B cell (primary cell): Measurements from ENCODE around the gene TULP3. TPM values are rescaled to one million over a fixed set of nuclear protein-coding genes. Genes with fewer than 3 reads are reported as not detected.

Experiments
- ATAC-seq: fragments of 200-7000 bp; cut with Tn5 transposase; one replicate; pipeline ENCODE4 v1.10.0; 2021; ENCODE audit warnings: low read depth, mild to moderate bottlenecking, moderate number of reproducible peaks, moderate library complexity
- CTCF ChIA-PET: fragments of 350-600 bp; sonication (Branson Sonifier 250); formaldehyde crosslinking; loops from one replicate; lab custom pipeline; 2021; ENCODE audit warnings: antibody characterized with exemption, inconsistent platforms; lab: Charles Lee
- POLR2A ChIA-PET: fragments of 350-600 bp; sonication (Branson Sonifier 250); formaldehyde crosslinking; loops from one replicate; lab custom pipeline; 2021; ENCODE audit warnings: antibody characterized with exemption; lab: Charles Lee
- DNase-seq: peaks from one replicate; pipeline ENCODE4 v3.0.0; 2013
- H2AFZ ChIP-seq: 2 replicates; pipeline ENCODE4 v1.6.1; 2012; ENCODE audit warnings: mild to moderate bottlenecking, low read depth, low read length; ENCODE audit not compliant: insufficient read depth, poor library complexity, severe bottlenecking
- H3K27ac ChIP-seq, 2 donors: 1 replicate in 1 of 2; 2 replicates in 1 of 2; pipeline ENCODE4 v1.5.1; 2012 to 2013; ENCODE audit warnings: low read length in 2 of 2, mild to moderate bottlenecking in 2 of 2, moderate library complexity in 1 of 2
- H3K27me3 ChIP-seq, 4 experiments: fragments of 200-600 bp in 1 of 4; sonication (generic) in 1 of 4; replicated peaks in 1 of 4; 1 replicate in 2 of 4; 2 replicates in 2 of 4; pipeline versions ENCODE4 v1.6.1 to v1.7.0; 2013 to 2016; ENCODE audit warnings: low read length in 3 of 4, mild to moderate bottlenecking in 2 of 4, mixed read lengths in 1 of 4, moderate library complexity in 1 of 4; ENCODE audit not compliant: insufficient read depth in 4 of 4, control insufficient read depth in 3 of 4; ENCODE audit errors: control extremely low read depth in 1 of 4
- H3K36me3 ChIP-seq, 2 experiments: replicated peaks in 1 of 2; 1 replicate in 1 of 2; 2 replicates in 1 of 2; pipeline versions ENCODE4 v1.6.1 to v1.7.1; 2013; ENCODE audit warnings: low read length in 1 of 2; ENCODE audit not compliant: insufficient read depth in 2 of 2, control insufficient read depth in 1 of 2; ENCODE audit errors: control extremely low read depth in 1 of 2, extremely low read depth in 1 of 2
- H3K4me1 ChIP-seq, 2 donors: fragments of 200-600 bp in 1 of 2; sonication (generic) in 1 of 2; 1 replicate in 1 of 2; 2 replicates in 1 of 2; pipeline versions ENCODE4 v1.5.1 to v1.6.1; 2013 to 2017; ENCODE audit warnings: low read length in 2 of 2; ENCODE audit not compliant: control insufficient read depth in 2 of 2, insufficient read depth in 2 of 2
- H3K4me2 ChIP-seq: replicated peaks from 2 replicates; pipeline ENCODE3; 2012; ENCODE audit warnings: mild to moderate bottlenecking, low read depth, low read length; ENCODE audit not compliant: poor library complexity, severe bottlenecking
- H3K4me3 ChIP-seq, 5 experiments: fragments of 200-600 bp in 1 of 5; sonication (generic) in 1 of 5; 1 replicate in 3 of 5; 2 replicates in 2 of 5; pipeline versions ENCODE4 v1.5.1 to v1.7.0; 2011 to 2016; ENCODE audit warnings: low read length in 4 of 5, mild to moderate bottlenecking in 4 of 5, low read depth in 2 of 5, control low read depth in 1 of 5, moderate library complexity in 1 of 5; ENCODE audit not compliant: insufficient read depth in 1 of 5; ENCODE audit errors: control extremely low read depth in 1 of 5, extremely low read depth in 1 of 5
- H3K79me2 ChIP-seq: fragments of 200-600 bp; sonication (generic); one replicate; pipeline ENCODE4 v1.6.0; 2016; ENCODE audit warnings: low read length; ENCODE audit not compliant: control insufficient read depth, insufficient read depth
- H3K9ac ChIP-seq: fragments of 200-600 bp; sonication (generic); 2 replicates; pipeline ENCODE4 v1.6.1; 2017; ENCODE audit warnings: mild to moderate bottlenecking, low read length, moderate library complexity
- H3K9me3 ChIP-seq, 3 donors: one replicate each; pipeline versions ENCODE4 v1.6.1 to v1.7.1; 2013; ENCODE audit warnings: low read length in 2 of 3; ENCODE audit not compliant: control insufficient read depth in 2 of 3, insufficient read depth in 1 of 3; ENCODE audit errors: control extremely low read depth in 1 of 3
- H4K20me1 ChIP-seq: 2 replicates; pipeline ENCODE4 v1.6.0; 2012; ENCODE audit warnings: mild to moderate bottlenecking, low read length; ENCODE audit not compliant: insufficient read depth, control insufficient read depth, poor library complexity, severe bottlenecking
- H3K27ac Mint-ChIP-seq: one replicate; pipeline ENCODE4 v1.8.0; 2021; ENCODE audit warnings: mixed read lengths
- H3K27me3 Mint-ChIP-seq: one replicate; pipeline ENCODE4 v1.8.0; 2021; ENCODE audit warnings: mixed read lengths
- H3K4me1 Mint-ChIP-seq: one replicate; pipeline ENCODE4 v1.8.0; 2021; ENCODE audit warnings: mixed read lengths
- H3K4me3 Mint-ChIP-seq: one replicate; pipeline ENCODE4 v1.8.0; 2021; ENCODE audit warnings: mixed read lengths
- H3K9me3 Mint-ChIP-seq: one replicate; pipeline ENCODE4 v1.8.0; 2022; ENCODE audit warnings: mixed read lengths; ENCODE audit not compliant: insufficient read depth
- CTCF ChIP-seq: fragments of 200-600 bp; IDR thresholded peaks from one replicate; pipeline ENCODE4 v1.8.0; 2022; ENCODE audit warnings: antibody characterized with exemption, mild to moderate bottlenecking
- EZH2 ChIP-seq: IDR thresholded peaks from 2 replicates; pipeline ENCODE4 v1.6.1; 2012; ENCODE audit warnings: borderline replicate concordance, low read depth, mild to moderate bottlenecking, moderate library complexity, low read length; ENCODE audit not compliant: insufficient read depth, poor library complexity, severe bottlenecking
- WGBS: methylation state at CpG from one replicate; pipeline ENCODE4 v1.1.5; 2013; ENCODE audit warnings: missing lambda C conversion rate; ENCODE audit not compliant: insufficient coverage; 5-methylcytosine and 5-hydroxymethylcytosine counted together
- intact Hi-C: fragments of 100-400 bp; cut with micrococcal nuclease; formaldehyde crosslinking; loops from one replicate; pipeline ENCODE4 v1.10.0; 2022
- polyA plus RNA-seq: library from polyadenylated mRNA; depleted of rRNA; stranded (reverse); fragments of >200 nt; gene quantifications from 2 replicates; pipeline ENCODE4 v1.2.3, GENCODE V29; 2012
- total RNA-seq, 2 donors: library from RNA; stranded (reverse); fragments of 120-200 nt in 1 of 2; gene quantifications; 1 replicate in 1 of 2; 2 replicates in 1 of 2; pipeline versions ENCODE4 v1.2.3 to v1.2.4, GENCODE V29; 2013 to 2022

The TULP3 gene
- total and polyA plus RNA-seq, 2 donors (not counting 1 experiment from before 2014, with no cell fraction given), result 8.3 to 9.2 TPM

GRCh38 chr12:2944401-2945047 lies 53.8 kb downstream of the TULP3 start:
- WGBS, result 38% methylated on average over 15 of the region's 24 CpGs
- no peak overlapping the region for H3K27ac Mint-ChIP-seq
- Histone ChIP-seq H3K27ac (no peak overlapping the region), H3K9me3 (no peaks in the 10 kb centered on the region), H3K4me2 (peak overlapping the region; percentile 7), H3K79me2 (no peaks in the 10 kb centered on the region), H2AFZ (no peak overlapping the region), H3K36me3 (no peaks in the 10 kb centered on the region), H3K4me3 (no peak overlapping the region), H3K4me1 (peaks cover 0 to 5% of the 10 kb centered on the region in 2 donors), H3K9ac (no peak overlapping the region), H3K27me3 (no peaks in the 10 kb centered on the region), H4K20me1 (no peaks in the 10 kb centered on the region)
- intact Hi-C loops, result loop anchor here (2.0 kb wide), 1 partner anchor 54 kb away; the partner anchor contains the start of gene TULP3
- ChIA-PET CTCF (interaction anchor here (0.8 to 4.4 kb wide), 5 partner anchors 9 to 99 kb away, joined by 3 to 22 read pairs (median 3); no protein-coding TSS in a partner anchor), POLR2A (no interaction called here)
- no peak overlapping the region for H3K4me3 Mint-ChIP-seq
- H3K27me3 Mint-ChIP-seq, result peaks cover 6% of the 10 kb centered on the region
- ATAC-seq (no peak), DNase-seq (peak; percentile 58)
- TF ChIP-seq CTCF, result peak; percentile 67
- no peak for TF ChIP-seq EZH2
- peaks cover 4% of the 10 kb centered on the region for H3K4me1 Mint-ChIP-seq
- H3K9me3 Mint-ChIP-seq, result no peaks in the 10 kb centered on the region

- no peaks in the 10 kb centered on the region for H3K9me3 ChIP-seq
- no peak overlapping the region for H3K27ac Mint-ChIP-seq
- WGBS, result 89% methylated on average over 4 of the region's 4 CpGs
- no peak overlapping the region for H2AFZ ChIP-seq
- ChIA-PET POLR2A (no interaction called here), CTCF (interaction anchor here (1.4 kb wide), 1 partner anchor 104 kb away, joined by 3 read pairs; no protein-coding TSS in a partner anchor)
- no peaks in the 10 kb centered on the region for H3K9me3 Mint-ChIP-seq
- no peaks in the 10 kb centered on the region for H3K27me3 ChIP-seq
- H3K79me2 ChIP-seq, result no peaks in the 10 kb centered on the region
- H4K20me1 ChIP-seq, result no peaks in the 10 kb centered on the region
- no peak overlapping the region for H3K4me3 Mint-ChIP-seq
- DNase-seq (no peak), ATAC-seq (no peak)
- no peak for TF ChIP-seq CTCF
- TF ChIP-seq EZH2, result no peak
- no peak overlapping the region for H3K4me2 ChIP-seq
- H3K36me3 ChIP-seq, result no peaks in the 10 kb centered on the region
- H3K4me1 ChIP-seq, result peaks cover 0 to 5% of the 10 kb centered on the region in 2 donors
- H3K4me1 Mint-ChIP-seq, result peaks cover 4% of the 10 kb centered on the region
- intact Hi-C loops, result no loop called here
- H3K9ac ChIP-seq, result no peak overlapping the region
- H3K27me3 Mint-ChIP-seq, result peaks cover 9% of the 10 kb centered on the region
- H3K4me3 ChIP-seq, result no peak overlapping the region
- H3K27ac ChIP-seq, result no peak overlapping the region
Observed at GRCh38 chr12:2949411-2949810, 58.7 kb downstream of the TULP3 start.
